ENCODE results near the gene EHBP1L1. TPM values are rescaled to one million over a fixed set of nuclear protein-coding genes. Genes with fewer than 3 reads are reported as not detected.

EHBP1L1 gene
- total RNA-seq, 2 donors from 2014 or later, result 126 to 167 TPM

DNA sequence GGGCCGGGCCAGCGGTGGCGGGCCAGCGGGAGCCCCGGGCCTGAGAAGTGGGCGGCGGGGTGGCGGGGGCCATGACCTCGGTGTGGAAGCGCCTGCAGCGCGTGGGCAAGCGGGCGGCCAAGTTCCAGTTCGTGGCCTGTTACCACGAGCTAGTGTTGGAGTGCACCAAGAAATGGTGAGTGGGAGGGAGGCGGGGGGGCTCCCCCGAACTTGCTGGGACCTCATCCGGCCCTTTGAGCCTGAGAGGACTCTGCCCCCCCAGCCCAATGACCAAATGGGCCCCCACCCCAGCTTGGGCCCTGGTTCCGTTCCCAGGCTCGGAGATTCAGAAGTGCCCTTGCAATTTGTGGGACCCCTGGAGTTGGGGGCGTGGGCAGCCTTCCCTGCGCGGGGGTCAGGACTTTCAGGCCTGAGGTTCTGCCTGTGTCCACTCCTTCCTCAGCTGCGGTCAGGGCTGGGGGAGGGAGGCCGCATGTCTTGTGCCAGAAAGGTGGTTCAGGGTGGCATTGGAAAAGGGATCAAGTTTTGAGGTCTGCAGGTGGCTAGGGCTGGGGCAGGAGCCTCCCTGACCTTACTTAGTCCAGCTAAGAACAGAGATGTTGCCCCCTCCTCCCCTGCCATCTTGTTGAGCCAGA is 496 bp downstream of the EHBP1L1 start:
- Mint-ChIP-seq H3K9me3 (no peaks in the 10 kb centered on the region), H3K27me3 (no peaks in the 10 kb centered on the region), H3K4me3 (peak overlapping the region; percentile 94), H3K36me3 (ENCODE audit: low read depth) (peaks cover 91% of the 10 kb centered on the region), H3K4me1 (peaks cover 23% of the 10 kb centered on the region), H3K27ac (peak overlapping the region; percentile 89)
- ATAC-seq (replicated peaks), result peak; percentile 2

DNA sequence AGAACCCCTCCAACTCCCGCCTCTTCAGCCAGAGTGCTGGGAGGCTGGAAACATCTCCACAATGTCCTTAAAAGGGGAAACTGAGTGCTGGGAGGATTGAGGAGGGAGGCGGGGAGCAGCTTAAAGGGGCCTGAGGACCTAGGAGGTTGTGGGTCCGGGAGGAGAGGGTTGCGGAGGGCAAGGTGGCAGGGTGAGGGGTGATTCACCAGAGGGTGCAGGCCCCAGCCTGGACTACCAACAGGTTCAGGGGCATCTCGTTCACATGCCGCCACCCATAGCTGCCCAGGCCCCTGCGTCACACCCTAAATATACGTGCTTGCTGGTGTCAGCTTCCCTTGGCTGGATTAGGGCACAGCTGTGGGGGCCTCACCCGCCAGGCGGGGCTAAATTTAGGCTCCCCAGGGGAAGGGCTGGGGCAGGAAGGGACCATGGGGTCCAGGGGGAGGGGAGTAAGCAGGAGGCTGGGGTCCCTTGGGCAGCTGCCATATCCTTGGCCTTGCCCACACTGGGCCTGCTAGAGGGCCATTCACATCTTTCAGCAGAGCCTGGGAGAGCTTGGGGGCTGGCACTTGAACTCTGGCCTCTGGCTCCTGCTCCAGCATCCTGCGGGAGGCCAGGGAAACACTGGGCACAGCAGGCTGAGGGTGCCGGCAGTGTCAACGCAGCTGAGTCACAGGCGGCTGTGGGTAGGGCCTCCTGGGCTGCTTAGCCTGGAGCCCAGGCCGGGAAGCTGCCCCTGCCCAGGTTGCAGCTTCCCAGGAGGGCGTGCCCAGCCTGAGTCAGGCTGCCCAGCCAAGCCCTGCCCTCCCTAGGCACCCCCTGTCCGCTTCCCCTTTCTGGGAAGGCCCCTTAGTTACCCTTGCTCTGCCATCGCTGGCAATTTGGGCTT is 1.3 kb downstream of the EHBP1L1 start:
- ATAC-seq (replicated peaks), result peak; percentile 37
- H3K4me3 Mint-ChIP-seq, result peak overlapping the region; percentile 94
- H3K27me3 Mint-ChIP-seq, result no peaks in the 10 kb centered on the region
- H3K27ac Mint-ChIP-seq, result peak overlapping the region; percentile 89
- no peaks in the 10 kb centered on the region for H3K9me3 Mint-ChIP-seq
- peaks cover 92% of the 10 kb centered on the region for H3K36me3 Mint-ChIP-seq (ENCODE audit: low read depth)
- peaks cover 18% of the 10 kb centered on the region for H3K4me1 Mint-ChIP-seq

GRCh38 chr11:65577756-65578109 is 1.9 kb downstream of the EHBP1L1 start:
- peak overlapping the region; percentile 89 for H3K27ac Mint-ChIP-seq
- ATAC-seq (replicated peaks), result no peak
- no peaks in the 10 kb centered on the region for H3K27me3 Mint-ChIP-seq
- H3K4me1 Mint-ChIP-seq, result peaks cover 16% of the 10 kb centered on the region
- peaks cover 95% of the 10 kb centered on the region for H3K36me3 Mint-ChIP-seq (ENCODE audit: low read depth)
- H3K9me3 Mint-ChIP-seq, result no peaks in the 10 kb centered on the region
- peak overlapping the region; percentile 94 for H3K4me3 Mint-ChIP-seq

- Mint-ChIP-seq H3K9me3 (no peaks in the 10 kb centered on the region), H3K27me3 (no peaks in the 10 kb centered on the region), H3K36me3 (ENCODE audit: low read depth) (peaks cover 95% of the 10 kb centered on the region), H3K27ac (peak overlapping the region; percentile 89), H3K4me1 (peaks cover 16% of the 10 kb centered on the region), H3K4me3 (peak overlapping the region; percentile 94)
- no peak for ATAC-seq (replicated peaks)
These were observed 2.3 kb downstream of the EHBP1L1 start for GRCh38 chr11:65578134-65578533.

DNA sequence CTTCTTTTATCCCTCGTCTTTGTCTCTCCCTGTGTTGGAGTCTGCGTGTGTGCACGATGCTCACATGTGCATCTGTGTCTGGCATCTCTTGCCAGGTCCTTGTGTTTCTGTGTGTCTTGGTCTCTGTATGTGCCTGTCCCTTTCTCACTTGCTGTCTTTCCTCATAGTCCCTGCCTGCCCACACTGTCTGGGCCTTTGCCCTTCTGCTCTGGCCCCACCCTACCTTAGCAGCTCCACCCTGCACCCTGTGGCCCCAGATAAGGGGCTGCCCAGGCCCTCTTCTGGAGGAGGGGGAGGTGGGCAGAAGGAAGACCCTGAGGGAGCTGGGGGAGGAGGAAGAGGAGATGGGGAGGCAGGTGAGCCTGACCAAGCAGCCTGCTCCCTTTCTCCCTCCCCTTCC is 2.8 kb downstream of the EHBP1L1 start:
- Mint-ChIP-seq H3K36me3 (ENCODE audit: low read depth) (peaks cover 95% of the 10 kb centered on the region), H3K27ac (peak overlapping the region; percentile 89), H3K4me3 (peak overlapping the region; percentile 94), H3K9me3 (no peaks in the 10 kb centered on the region), H3K4me1 (peaks cover 16% of the 10 kb centered on the region), H3K27me3 (no peaks in the 10 kb centered on the region)
- ATAC-seq (replicated peaks), result no peak

- no peak overlapping the region for H3K27ac Mint-ChIP-seq
These were observed 3.4 kb downstream of the EHBP1L1 start for GRCh38 chr11:65579291-65579690.

GRCh38 chr11:65580031-65580692 is 4.3 kb downstream of the EHBP1L1 start:
- Mint-ChIP-seq H3K36me3 (ENCODE audit: low read depth) (peaks cover 90% of the 10 kb centered on the region), H3K4me1 (peaks cover 13% of the 10 kb centered on the region), H3K27me3 (no peaks in the 10 kb centered on the region), H3K4me3 (no peak overlapping the region), H3K27ac (no peak overlapping the region), H3K9me3 (no peaks in the 10 kb centered on the region)
- no peak for ATAC-seq (replicated peaks)

More at GRCh38 chr11:65579291-65579690, 3.4 kb downstream of the EHBP1L1 start:
- ATAC-seq (replicated peaks), result no peak
- Mint-ChIP-seq H3K9me3 (no peaks in the 10 kb centered on the region), H3K36me3 (ENCODE audit: low read depth) (peaks cover 95% of the 10 kb centered on the region), H3K4me3 (peak overlapping the region; percentile 94), H3K4me1 (peaks cover 16% of the 10 kb centered on the region), H3K27me3 (no peaks in the 10 kb centered on the region)

DNA sequence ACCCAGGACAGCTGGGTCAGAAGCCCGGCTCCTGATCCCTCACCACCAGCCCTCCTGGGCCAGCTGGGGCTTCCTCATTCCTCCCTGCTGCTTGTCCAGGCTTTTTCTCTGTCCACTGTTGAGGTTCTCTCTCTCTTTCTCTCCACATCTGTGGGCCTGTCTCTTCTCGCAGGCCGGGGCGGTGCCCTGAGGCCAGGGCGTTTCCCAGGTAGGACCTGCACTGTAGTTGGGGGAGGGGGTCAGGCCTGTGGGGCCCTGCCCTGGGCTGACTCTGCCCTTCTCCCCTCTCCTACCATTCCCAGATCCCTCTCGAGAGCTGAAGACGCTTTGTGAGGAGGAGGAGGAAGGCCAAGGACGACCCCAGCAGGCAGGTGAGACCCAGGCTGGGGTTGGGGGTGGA is 4.9 kb downstream of the EHBP1L1 start:
- no peaks in the 10 kb centered on the region for H3K27me3 Mint-ChIP-seq
- no peaks in the 10 kb centered on the region for H3K9me3 Mint-ChIP-seq
- no peak for ATAC-seq (replicated peaks)
- H3K27ac Mint-ChIP-seq, result no peak overlapping the region
- H3K36me3 Mint-ChIP-seq (ENCODE audit: low read depth), result peaks cover 89% of the 10 kb centered on the region
- no peak overlapping the region for H3K4me3 Mint-ChIP-seq
- peaks cover 9% of the 10 kb centered on the region for H3K4me1 Mint-ChIP-seq

- ATAC-seq (replicated peaks), result no peak
- H3K4me3 Mint-ChIP-seq, result no peak overlapping the region
- H3K36me3 Mint-ChIP-seq (ENCODE audit: low read depth), result peaks cover 93% of the 10 kb centered on the region
- H3K27me3 Mint-ChIP-seq, result no peaks in the 10 kb centered on the region
- peaks cover 17% of the 10 kb centered on the region for H3K4me1 Mint-ChIP-seq
- H3K9me3 Mint-ChIP-seq, result no peaks in the 10 kb centered on the region
- peak overlapping the region; percentile 82 for H3K27ac Mint-ChIP-seq
These were observed 6.1 kb downstream of the EHBP1L1 start for GRCh38 chr11:65581928-65582327.

GRCh38 chr11:65583589-65583988 is 7.7 kb downstream of the EHBP1L1 start:
- peaks cover 22% of the 10 kb centered on the region for H3K4me1 Mint-ChIP-seq
- no peaks in the 10 kb centered on the region for H3K27me3 Mint-ChIP-seq
- no peaks in the 10 kb centered on the region for H3K9me3 Mint-ChIP-seq
- peaks cover 93% of the 10 kb centered on the region for H3K36me3 Mint-ChIP-seq (ENCODE audit: low read depth)
- no peak for ATAC-seq (replicated peaks)
- peak overlapping the region; percentile 82 for H3K27ac Mint-ChIP-seq
- no peak overlapping the region for H3K4me3 Mint-ChIP-seq

DNA sequence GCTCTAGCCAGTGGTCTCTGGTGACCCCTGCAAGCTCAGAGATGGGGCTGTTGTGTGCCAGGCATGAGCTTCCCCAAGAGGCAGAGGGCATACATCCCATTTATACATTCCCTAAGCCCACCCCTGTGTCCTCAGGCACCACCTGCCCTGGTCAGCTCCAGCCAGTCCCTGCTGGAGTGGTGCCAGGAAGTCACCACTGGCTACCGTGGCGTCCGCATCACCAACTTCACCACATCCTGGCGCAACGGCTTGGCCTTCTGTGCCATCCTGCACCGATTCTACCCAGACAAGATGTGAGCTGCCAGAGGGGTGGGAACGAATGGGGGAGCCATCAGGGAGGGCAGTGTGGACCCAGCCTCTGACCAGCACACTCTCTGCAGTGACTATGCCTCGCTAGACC is 8.3 kb downstream of the EHBP1L1 start:
- Mint-ChIP-seq H3K4me1 (peaks cover 21% of the 10 kb centered on the region), H3K27me3 (no peaks in the 10 kb centered on the region), H3K9me3 (no peaks in the 10 kb centered on the region), H3K36me3 (ENCODE audit: low read depth) (peaks cover 93% of the 10 kb centered on the region), H3K4me3 (no peak overlapping the region), H3K27ac (peak overlapping the region; percentile 65)
- ATAC-seq (replicated peaks), result no peak

- Mint-ChIP-seq H3K27me3 (no peaks in the 10 kb centered on the region), H3K4me1 (peaks cover 21% of the 10 kb centered on the region), H3K9me3 (no peaks in the 10 kb centered on the region), H3K4me3 (no peak overlapping the region), H3K27ac (no peak overlapping the region), H3K36me3 (ENCODE audit: low read depth) (peaks cover 91% of the 10 kb centered on the region)
- no peak for ATAC-seq (replicated peaks)
These were observed 8.9 kb downstream of the EHBP1L1 start for GRCh38 chr11:65584723-65585171.

- peak overlapping the region; percentile 86 for H3K4me3 Mint-ChIP-seq
- peaks cover 21% of the 10 kb centered on the region for H3K4me1 Mint-ChIP-seq
- H3K36me3 Mint-ChIP-seq (ENCODE audit: low read depth), result peaks cover 91% of the 10 kb centered on the region
- H3K9me3 Mint-ChIP-seq, result no peaks in the 10 kb centered on the region
- no peaks in the 10 kb centered on the region for H3K27me3 Mint-ChIP-seq
- no peak for ATAC-seq (replicated peaks)
- H3K27ac Mint-ChIP-seq, result peak overlapping the region; percentile 36
These were observed 9.8 kb downstream of the EHBP1L1 start for GRCh38 chr11:65585396-65586246.

GRCh38 chr11:65586247-65586630 is 10.4 kb downstream of the EHBP1L1 start:
- Mint-ChIP-seq H3K36me3 (ENCODE audit: low read depth) (peaks cover 90% of the 10 kb centered on the region), H3K4me1 (peaks cover 21% of the 10 kb centered on the region), H3K4me3 (peak overlapping the region; percentile 86), H3K27ac (peak overlapping the region; percentile 36), H3K9me3 (no peaks in the 10 kb centered on the region), H3K27me3 (no peaks in the 10 kb centered on the region)
- ATAC-seq (replicated peaks), result no peak
